Measurements from ENCODE around the gene FAM162B.
"Not testable (repeated sequence)": the region's sequence is repeated elsewhere in the genome, so short reads cannot be mapped to it uniquely, and the experiment has no call there.

The FAM162B gene

DNA sequence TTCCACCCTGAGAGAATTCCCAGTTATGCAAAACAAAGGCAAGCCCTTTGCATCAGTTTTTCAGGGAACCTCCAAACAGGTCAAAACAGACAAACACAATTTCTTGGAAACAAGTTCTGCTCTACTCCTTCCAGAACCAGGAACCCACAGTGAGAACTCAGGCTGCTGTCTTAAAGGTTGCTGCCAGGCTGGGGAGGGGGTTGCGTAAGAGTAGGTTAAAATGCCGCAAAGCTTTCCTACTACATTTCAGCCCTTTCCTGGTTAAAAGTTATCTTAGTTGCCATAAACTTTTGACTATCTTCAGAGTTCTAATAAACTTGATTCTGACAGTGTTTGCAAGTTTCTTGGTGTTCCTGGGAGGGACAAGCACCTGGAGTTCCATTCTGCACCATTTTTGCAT is 50.8 kb downstream of the FAM162B start:
- no peak for DNase-seq

GRCh38 chr6:116714296-116714695 is 51.2 kb downstream of the FAM162B start:
- DNase-seq = no peak

DNA sequence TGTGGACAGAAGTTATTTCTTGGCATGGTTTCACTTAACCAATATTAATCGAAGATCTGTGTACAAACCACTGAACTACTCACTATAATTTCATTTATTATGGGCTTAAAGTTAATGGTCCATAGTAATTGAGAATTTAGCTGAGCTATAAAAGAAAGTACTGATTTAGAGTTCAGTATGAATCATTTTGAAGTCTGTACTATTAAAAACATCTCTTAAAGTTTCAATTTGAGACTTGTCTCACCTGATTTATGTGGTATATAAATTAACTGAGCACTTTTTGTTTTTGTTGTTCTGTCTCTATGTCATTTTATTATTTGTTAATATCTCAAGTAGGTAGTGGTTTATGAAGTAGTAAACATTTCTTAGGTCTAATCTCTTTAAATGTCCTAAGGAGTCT is 59.6 kb downstream of the FAM162B start:
- DNase-seq = no peak

GRCh38 chr6:116703888-116704287 is 61.6 kb downstream of the FAM162B start:
- not testable (repeated sequence) for DNase-seq

Measured in NCI-H2171 (cell line).